CD4-positive, alpha-beta T cell (primary cell): ENCODE measurements around the gene SRPRB. TPM values are rescaled to one million over a fixed set of nuclear protein-coding genes. Genes with fewer than 3 reads are reported as not detected.

Source experiments
- ATAC-seq: fragments of 200-7000 bp; cut with Tn5 transposase; one replicate; pipeline ENCODE4 v1.10.0; 2022; ENCODE audit warnings: mild to moderate bottlenecking; ENCODE audit not compliant: poor library complexity
- CTCF ChIA-PET: fragments of 350-600 bp; sonication (Branson Sonifier 250); formaldehyde crosslinking; loops from one replicate; lab custom pipeline; 2021; ENCODE audit warnings: antibody characterized with exemption, inconsistent platforms; lab: Charles Lee
- POLR2A ChIA-PET: fragments of 350-600 bp; sonication (Branson Sonifier 250); formaldehyde crosslinking; loops from one replicate; lab custom pipeline; 2021; ENCODE audit warnings: antibody characterized with exemption, inconsistent platforms; lab: Charles Lee
- DNase-seq, 14 experiments: peaks; one replicate each; pipeline ENCODE4 v3.0.0-alpha.2; 2013 to 2020; ENCODE audit warnings: mixed read lengths in 2 of 14
- H3K27ac ChIP-seq, 2 donors: one replicate each; pipeline versions ENCODE4 v1.5.1 to v1.7.0; 2013; ENCODE audit warnings: low read length in 2 of 2, low read depth in 1 of 2, mild to moderate bottlenecking in 1 of 2
- H3K27me3 ChIP-seq, 2 experiments: 1 replicate in 1 of 2; 2 replicates in 1 of 2; pipeline versions ENCODE4 v1.6.1 to v1.7.0; 2013; ENCODE audit warnings: low read length in 2 of 2, control low read depth in 1 of 2, mild to moderate bottlenecking in 1 of 2, moderate library complexity in 1 of 2; ENCODE audit not compliant: insufficient read depth in 2 of 2, control insufficient read depth in 1 of 2
- H3K36me3 ChIP-seq: one replicate; pipeline ENCODE4 v1.6.1; 2013; ENCODE audit warnings: low read length, control low read depth; ENCODE audit not compliant: insufficient read depth
- H3K4me1 ChIP-seq: one replicate; pipeline ENCODE4 v1.6.1; 2013; ENCODE audit warnings: low read length, control low read depth; ENCODE audit not compliant: insufficient read depth
- H3K4me3 ChIP-seq: one replicate; pipeline ENCODE4 v1.5.1; 2013; ENCODE audit warnings: mild to moderate bottlenecking, low read length, moderate library complexity
- H3K9me3 ChIP-seq, 2 experiments: 1 replicate in 1 of 2; 2 replicates in 1 of 2; pipeline versions ENCODE4 v1.6.1 to v1.7.0; 2013; ENCODE audit warnings: low read length in 2 of 2, mild to moderate bottlenecking in 2 of 2, control low read depth in 1 of 2, moderate library complexity in 1 of 2; ENCODE audit not compliant: control insufficient read depth in 1 of 2, insufficient read depth in 1 of 2
- H3K27ac Mint-ChIP-seq: one replicate; pipeline ENCODE4 v1.8.0; 2020; ENCODE audit warnings: mixed read lengths
- H3K27me3 Mint-ChIP-seq: one replicate; pipeline ENCODE4 v1.8.0; 2021; ENCODE audit warnings: mixed read lengths
- H3K36me3 Mint-ChIP-seq: one replicate; pipeline ENCODE4 v1.8.0; 2021; ENCODE audit warnings: low read depth, mixed read lengths
- H3K4me1 Mint-ChIP-seq: one replicate; pipeline ENCODE4 v1.8.0; 2021; ENCODE audit warnings: low read depth, mixed read lengths
- H3K4me3 Mint-ChIP-seq: one replicate; pipeline ENCODE4 v1.8.0; 2020; ENCODE audit warnings: mild to moderate bottlenecking, mixed read lengths
- H3K9me3 Mint-ChIP-seq: one replicate; pipeline ENCODE4 v1.8.0; 2020; ENCODE audit warnings: mixed read lengths
- CTCF ChIP-seq: fragments of 200-600 bp; IDR thresholded peaks from one replicate; pipeline ENCODE4 v1.8.0; 2022; ENCODE audit warnings: antibody characterized with exemption, mild to moderate bottlenecking
- intact Hi-C, 2 experiments: fragments of 100-400 bp; cut with DNase I in 1 of 2; cut with micrococcal nuclease in 1 of 2; formaldehyde crosslinking; loops; one replicate each; pipeline versions ENCODE4 v1.15.1 to v1.9.0; 2023 to 2025; cut with DNase I, micrococcal nuclease
- total RNA-seq, 174 experiments: library from RNA in 2 of 174; stranded (reverse) in 2 of 174; gene quantifications; one replicate each; pipeline ENCODE4 v1.2.3 and lab custom pipeline; 2021 to 2026

Gene SRPRB
- total RNA-seq, 2 experiments from 2014 or later = 19.1 to 19.9 TPM

DNA sequence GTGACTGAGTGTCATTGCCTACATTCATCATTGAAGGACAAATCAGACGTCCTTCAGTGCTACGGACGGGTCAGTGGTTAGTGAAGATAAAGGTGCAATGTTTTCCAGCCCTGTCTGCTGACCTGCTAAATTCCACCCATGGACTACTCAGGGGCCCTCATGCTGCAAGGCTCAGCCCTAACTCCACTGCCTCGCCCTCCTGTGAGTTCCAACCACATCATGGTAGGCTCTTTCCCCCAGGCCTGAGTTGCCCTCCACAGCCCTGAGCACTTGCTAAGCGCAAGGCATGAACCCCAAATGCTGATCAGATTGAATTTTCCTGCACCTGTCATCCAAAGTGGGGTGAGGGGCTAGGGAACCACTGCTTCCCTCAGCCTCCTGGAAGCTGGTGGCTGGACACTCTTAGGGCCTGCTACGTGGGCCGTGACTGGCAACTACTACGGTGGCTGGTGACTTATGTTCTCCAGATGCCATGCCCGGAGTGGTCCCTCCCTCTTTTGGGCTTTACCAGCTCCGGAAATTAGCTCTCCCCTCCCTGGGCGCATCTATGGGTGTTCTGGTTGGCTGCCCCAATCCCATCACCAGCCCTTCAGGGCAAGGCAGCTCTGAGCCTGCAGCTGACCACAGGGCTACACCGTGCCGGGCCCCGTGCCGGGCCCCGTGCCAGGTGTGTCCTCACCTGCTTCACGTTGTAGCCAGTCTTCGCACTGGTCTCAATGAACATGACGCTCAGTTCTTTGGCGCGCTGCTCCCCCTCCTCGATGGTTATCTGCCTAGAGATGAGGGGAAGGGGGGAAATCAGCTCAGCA is 32.1 kb downstream of the SRPRB start:
- Histone ChIP-seq H3K9me3 (no peaks in the 10 kb centered on the region), H3K27ac (no peak overlapping the region), H3K27me3 (no peaks in the 10 kb centered on the region), H3K4me1 (no peaks in the 10 kb centered on the region), H3K4me3 (no peak overlapping the region), H3K36me3 (no peaks in the 10 kb centered on the region)
- H3K4me3 Mint-ChIP-seq = no peak overlapping the region
- ATAC-seq = no peak
- no peak overlapping the region for H3K27ac Mint-ChIP-seq
- no peaks in the 10 kb centered on the region for H3K27me3 Mint-ChIP-seq
- H3K4me1 Mint-ChIP-seq = no peaks in the 10 kb centered on the region
- no peaks in the 10 kb centered on the region for H3K9me3 Mint-ChIP-seq
- intact Hi-C loops = no loop called here
- CTCF ChIA-PET = no interaction called here
- no peak for DNase-seq
- TF ChIP-seq CTCF = no peak
- no peaks in the 10 kb centered on the region for H3K36me3 Mint-ChIP-seq
- POLR2A ChIA-PET = no interaction called here

DNA sequence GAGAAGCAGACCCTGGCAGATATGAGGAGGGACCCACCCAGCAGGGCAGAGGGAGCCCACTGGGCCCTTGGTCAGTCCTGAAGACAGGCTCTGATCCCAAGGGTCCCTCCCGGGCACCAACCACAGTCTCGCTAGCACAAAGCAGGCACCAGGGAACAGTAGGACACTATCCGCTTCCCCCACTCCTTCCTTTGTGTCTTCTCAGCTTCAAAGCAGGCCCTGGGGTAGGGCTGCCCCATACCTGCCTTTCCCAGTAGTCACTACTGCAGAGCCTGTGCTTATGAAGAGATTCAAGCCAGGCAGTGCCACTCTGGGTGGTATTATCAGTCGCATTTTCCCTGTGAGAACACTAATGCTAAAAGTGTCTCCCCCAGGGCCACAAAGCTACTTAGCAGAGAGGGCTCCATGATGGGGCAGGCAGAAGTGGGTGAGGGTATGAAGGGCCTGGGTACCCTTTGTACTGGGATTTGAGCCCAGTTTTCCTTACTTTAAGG is 32.7 kb downstream of the SRPRB start:
- H3K4me3 Mint-ChIP-seq = no peak overlapping the region
- no peaks in the 10 kb centered on the region for H3K36me3 Mint-ChIP-seq
- H3K4me1 ChIP-seq = no peaks in the 10 kb centered on the region
- no peaks in the 10 kb centered on the region for H3K27me3 Mint-ChIP-seq
- no peak for TF ChIP-seq CTCF
- no peak overlapping the region for H3K27ac Mint-ChIP-seq
- ATAC-seq (no peak), DNase-seq (no peak)
- no peaks in the 10 kb centered on the region for H3K9me3 ChIP-seq
- peaks cover 0 to 2% of the 10 kb centered on the region in 2 experiments for H3K27me3 ChIP-seq
- intact Hi-C loops = no loop called here
- H3K4me1 Mint-ChIP-seq = no peaks in the 10 kb centered on the region
- H3K9me3 Mint-ChIP-seq = no peaks in the 10 kb centered on the region
- ChIA-PET CTCF (no interaction called here), POLR2A (no interaction called here)
- no peaks in the 10 kb centered on the region for H3K36me3 ChIP-seq
- H3K4me3 ChIP-seq = no peak overlapping the region
- no peak overlapping the region for H3K27ac ChIP-seq

- DNase-seq (no peak), ATAC-seq (no peak)
- H3K4me1 ChIP-seq = no peaks in the 10 kb centered on the region
- Mint-ChIP-seq H3K9me3 (no peaks in the 10 kb centered on the region), H3K4me3 (no peak overlapping the region), H3K27ac (no peak overlapping the region), H3K27me3 (no peaks in the 10 kb centered on the region), H3K4me1 (no peaks in the 10 kb centered on the region), H3K36me3 (no peaks in the 10 kb centered on the region)
- ChIA-PET POLR2A (no interaction called here), CTCF (no interaction called here)
- H3K4me3 ChIP-seq = no peak overlapping the region
- TF ChIP-seq CTCF = no peak
- no peaks in the 10 kb centered on the region for H3K9me3 ChIP-seq
- no peaks in the 10 kb centered on the region for H3K36me3 ChIP-seq
- H3K27me3 ChIP-seq = peaks cover 0 to 2% of the 10 kb centered on the region in 2 experiments
- H3K27ac ChIP-seq = no peak overlapping the region
- intact Hi-C loops = no loop called here
Measured at GRCh38 chr3:133838916-133839800, 33.5 kb downstream of the SRPRB start.
